HL-60 (cell line): ENCODE measurements around the gene SLC25A18.

Experiments used
- CTCF ChIP-seq: IDR thresholded peaks from one replicate; pipeline ENCODE4 v1.5.1; 2011; ENCODE audit warnings: low read length, control low read depth, inconsistent platforms; ENCODE audit not compliant: insufficient read depth
- POLR2AphosphoS5 ChIP-seq: IDR thresholded peaks from 2 replicates; pipeline ENCODE4 v1.6.1; 2012; ENCODE audit warnings: low read depth
- REST ChIP-seq: IDR thresholded peaks from 2 replicates; pipeline ENCODE4 v1.6.1; 2012; ENCODE audit warnings: low read depth; ENCODE audit not compliant: insufficient replicate concordance

- TF ChIP-seq POLR2AphosphoS5 = no peak
- no peak for TF ChIP-seq CTCF
- TF ChIP-seq REST = no peak
Observed at GRCh38 chr22:17581056-17581455, 17.8 kb downstream of the SLC25A18 start.
